Panc1 (cell line): Measurements from ENCODE around the gene PLEKHM2. TPM values are rescaled to one million over a fixed set of nuclear protein-coding genes. Genes with fewer than 3 reads are reported as not detected.

ENCODE experiments used
- ATAC-seq: fragments of 200-7000 bp; cut with Tn5 transposase; 2 replicates; pipeline ENCODE4 v1.9.1; 2020; ENCODE audit warnings: mild to moderate bottlenecking, moderate library complexity
- BruUV-seq: library from RNA; stranded (reverse); fragments of 400-500 nt; replicated peaks from 2 replicates; lab custom pipeline; 2021; lab: Mats Ljungman, UMichigan
- CTCF ChIA-PET: fragments of 300-600 bp; sonication (Branson Sonifier 250); formaldehyde crosslinking; loops from one replicate; lab custom pipeline; 2022; ENCODE audit warnings: antibody characterized with exemption; lab: Charles Lee
- POLR2A ChIA-PET: fragments of 300-600 bp; sonication (Branson Sonifier 250); formaldehyde crosslinking; loops from one replicate; lab custom pipeline; 2022; ENCODE audit warnings: antibody characterized with exemption; lab: Charles Lee
- DNase-seq: peaks from one replicate; pipeline ENCODE4 v3.0.0-alpha.2; 2010; ENCODE audit warnings: low read depth, low spot score
- H3K27ac ChIP-seq: 2 replicates; pipeline ENCODE4 v1.5.1; 2011; ENCODE audit warnings: mild to moderate bottlenecking, low read length, inconsistent platforms
- H3K27me3 ChIP-seq: fragments of 200-500 bp; sonication (Bioruptor generic); 2 replicates; pipeline ENCODE4 v1.6.0; 2014; ENCODE audit warnings: low read length, inconsistent platforms; ENCODE audit not compliant: control insufficient read depth, insufficient read depth
- H3K36me3 ChIP-seq: fragments of 200-500 bp; sonication (Bioruptor generic); 2 replicates; pipeline ENCODE4 v1.5.1; 2014; ENCODE audit warnings: inconsistent platforms, mild to moderate bottlenecking, low read length, moderate library complexity; ENCODE audit not compliant: control insufficient read depth, insufficient read depth
- H3K4me1 ChIP-seq: 2 replicates; pipeline ENCODE4 v1.5.1; 2011; ENCODE audit warnings: inconsistent platforms, mild to moderate bottlenecking, low read length, moderate library complexity; ENCODE audit not compliant: control insufficient read depth, insufficient read depth
- H3K4me3 ChIP-seq, 2 experiments: 2 replicates each; pipeline ENCODE4 v1.5.1; 2011 to 2012; ENCODE audit warnings: low read depth in 2 of 2, low read length in 2 of 2, mild to moderate bottlenecking in 2 of 2, inconsistent platforms in 1 of 2, moderate library complexity in 1 of 2
- H3K9me3 ChIP-seq: fragments of 200-500 bp; sonication (Bioruptor generic); 2 replicates; pipeline ENCODE4 v1.5.1; 2014; ENCODE audit warnings: low read depth, mild to moderate bottlenecking, inconsistent platforms, low read length, moderate library complexity; ENCODE audit not compliant: control insufficient read depth, insufficient read depth
- CTCF ChIP-seq: fragments of 450-650 bp; IDR thresholded peaks from 2 replicates; pipeline ENCODE4 v1.5.1; 2017; ENCODE audit warnings: mild to moderate bottlenecking
- POLR2AphosphoS5 ChIP-seq: IDR thresholded peaks from 2 replicates; pipeline ENCODE4 v1.6.1; 2012; ENCODE audit warnings: mild to moderate bottlenecking, low read depth, low read length, moderate library complexity
- REST ChIP-seq, 2 experiments: IDR thresholded peaks; 2 replicates each; pipeline ENCODE4 v1.6.1; 2011 to 2012; ENCODE audit warnings: low read depth in 2 of 2, control low read depth in 1 of 2, low read length in 1 of 2, mild to moderate bottlenecking in 1 of 2, moderate library complexity in 1 of 2; ENCODE audit not compliant: insufficient read depth in 1 of 2
- SIN3A ChIP-seq: IDR thresholded peaks from 2 replicates; pipeline ENCODE4 v1.6.1; 2012; ENCODE audit warnings: low read depth, mild to moderate bottlenecking, low read length, moderate library complexity, borderline replicate concordance; ENCODE audit not compliant: insufficient read depth
- TCF7L2 ChIP-seq: IDR thresholded peaks from 2 replicates; pipeline ENCODE4 v1.6.1; 2011; ENCODE audit warnings: mild to moderate bottlenecking, low read depth, low read length, inconsistent platforms
- in situ Hi-C: cut with HindIII; loops from 2 replicates; pipeline ENCODE4 v1.10.0; 2016; ENCODE audit warnings: low sequenced_read_pairs, low pct_unique_long_range_greater_than_20kb
- intact Hi-C: fragments of 100-400 bp; cut with micrococcal nuclease; formaldehyde crosslinking; loops from one replicate; pipeline ENCODE4 v1.10.0; 2022; ENCODE audit not compliant: unreplicated experiment
- total RNA-seq: library from RNA; stranded (reverse); gene quantifications from one replicate; pipeline ENCODE4 v1.2.1, GENCODE V29; 2021; ENCODE audit not compliant: unreplicated experiment

PLEKHM2 gene
- total RNA-seq, 1 experiment from 2014 or later, result 54.6 TPM

- intact Hi-C loops, result no loop called here
- ATAC-seq, result no peak
- no peaks in the 10 kb centered on the region for H3K4me1 ChIP-seq
- no peak for TF ChIP-seq SIN3A
- TF ChIP-seq POLR2AphosphoS5, result no peak
- no peak for TF ChIP-seq REST (IDR thresholded peaks at IDR 0.05; ENCODE audit: insufficient read depth in 1 of 2, low read depth in 2 of 2, low read length in 1 of 2)
- TF ChIP-seq TCF7L2, result no peak
- no peak for TF ChIP-seq CTCF
- H3K9me3 ChIP-seq, result no peaks in the 10 kb centered on the region
- no peak overlapping the region for H3K27ac ChIP-seq
- in situ Hi-C loops, result no loop called here
- no peaks in the 10 kb centered on the region for H3K27me3 ChIP-seq
- ChIA-PET CTCF (no interaction called here), POLR2A (no interaction called here)
- BruUV-seq, result no TSS peak
- no peaks in the 10 kb centered on the region for H3K36me3 ChIP-seq
- H3K4me3 ChIP-seq, result no peak overlapping the region
- DNase-seq, result no peak
These were observed 9.3 kb downstream of the PLEKHM2 start for GRCh38 chr1:15693371-15693770.

GRCh38 chr1:15696956-15697521, 12.9 kb downstream of the PLEKHM2 start:
- Histone ChIP-seq H3K27me3 (no peaks in the 10 kb centered on the region), H3K9me3 (no peaks in the 10 kb centered on the region), H3K27ac (no peak overlapping the region), H3K4me1 (no peaks in the 10 kb centered on the region), H3K4me3 (no peak overlapping the region), H3K36me3 (no peaks in the 10 kb centered on the region)
- no TSS peak for BruUV-seq
- intact Hi-C loops, result no loop called here
- CTCF ChIA-PET, result no interaction called here
- POLR2A ChIA-PET, result no interaction called here
- DNase-seq (no peak), ATAC-seq (peak; percentile 43; the same call in 1 of the 2 replicates)
- TF ChIP-seq REST (IDR thresholded peaks at IDR 0.05; ENCODE audit: insufficient read depth in 1 of 2, low read depth in 2 of 2, low read length in 1 of 2) (no peak), POLR2AphosphoS5 (no peak), TCF7L2 (no peak), SIN3A (no peak), CTCF (no peak)
- in situ Hi-C loops, result no loop called here
